Adrenal gland (tissue), 12 donors: ENCODE data around the gene STEAP3. TPM values are rescaled to one million over a fixed set of nuclear protein-coding genes. Genes with fewer than 3 reads are reported as not detected.

Experiments used
- DNase-seq, 7 donors: peaks; one replicate each; pipeline ENCODE4 v3.0.0-alpha.2; 2019 to 2020
- H3K27ac ChIP-seq, 5 donors: fragments of 200-600 bp; sonication (generic) in 4 of 5; 1 replicate in 3 of 5; 2 replicates in 2 of 5; pipeline versions ENCODE4 v1.5.1 to v1.8.0; 2016 to 2020; ENCODE audit warnings: mild to moderate bottlenecking in 1 of 5
- H3K27me3 ChIP-seq: fragments of 200-600 bp; 2 replicates; pipeline ENCODE4 v1.8.0; 2021
- H3K36me3 ChIP-seq, 2 donors: fragments of 200-600 bp; replicated peaks in 1 of 2; 1 replicate in 1 of 2; 2 replicates in 1 of 2; pipeline versions ENCODE4 v1.5.1 to v1.8.0; 2018 to 2022
- H3K4me1 ChIP-seq, 2 donors: fragments of 200-600 bp; replicated peaks in 1 of 2; 1 replicate in 1 of 2; 2 replicates in 1 of 2; pipeline versions ENCODE4 v1.5.1 to v1.8.0; 2018 to 2021
- H3K4me3 ChIP-seq, 4 donors: fragments of 200-600 bp; sonication (generic) in 3 of 4; one replicate each; pipeline ENCODE4 v1.5.1; 2016 to 2018
- H3K9me3 ChIP-seq, 3 donors: fragments of 200-600 bp; sonication (generic) in 1 of 3; replicated peaks in 1 of 3; 1 replicate in 2 of 3; 2 replicates in 1 of 3; pipeline versions ENCODE4 v1.5.1 to v1.8.0; 2016 to 2021
- POLR2A ChIP-seq, 2 donors: fragments of 450-650 bp; IDR thresholded peaks; one replicate each; pipeline ENCODE4 v1.6.1; 2017; ENCODE audit warnings: antibody characterized with exemption in 2 of 2, mild to moderate bottlenecking in 2 of 2, moderate library complexity in 1 of 2
- WGBS, 4 donors: extraction: QIAGEN DNeasy Blood & Tissue Kit in 2 of 4; methylation state at CpG; one replicate each; pipeline versions ENCODE4 v1.1.5 to v1.1.7; 2013 to 2017; 5-methylcytosine and 5-hydroxymethylcytosine counted together
- intact Hi-C, 2 donors: fragments of 100-400 bp; cut with DNase I; formaldehyde crosslinking; loops; one replicate each; pipeline versions ENCODE4 v1.14.1 to v1.15.0; 2022 to 2023
- polyA plus RNA-seq, 3 donors: library from polyadenylated mRNA; stranded (reverse); fragments of 200-250 nt in 2 of 3; fragments of 350-450 nt in 1 of 3; fragmentation: Illumina TruSeq in 1 of 3; extraction: RNeasy Lipid Tissue Mini Kit (QIAGEN cat#74804) in 1 of 3; gene quantifications; one replicate each; pipeline ENCODE4 v1.2.3, GENCODE V29; 2013 to 2014
- total RNA-seq, 9 donors: library from RNA; depleted of rRNA in 4 of 9; stranded (reverse); fragments of >200 nt in 4 of 9; fragments of 120-200 nt in 1 of 9; fragmentation: NEBNext Ultra II Directional in 1 of 9; extraction: Animal tissue kit (Norgen Biotek cat#: 25700) in 1 of 9; gene quantifications; one replicate each; pipeline versions ENCODE4 v1.1.0 to v1.2.4, GENCODE V29; 2013 to 2023
- TF ChIP-seq, protein P1 (sequence below), 6 experiments: fragments of 450-650 bp in 4 of 6; fragments of 200-600 bp in 2 of 6; sonication (generic) in 1 of 6; IDR thresholded peaks; 1 replicate in 5 of 6; 2 replicates in 1 of 6; pipeline versions ENCODE4 v1.5.1 to v1.8.0; 2016 to 2021; ENCODE audit warnings: antibody characterized with exemption in 6 of 6, mild to moderate bottlenecking in 2 of 6, moderate library complexity in 1 of 6
- donor health status: healthy with polysubstance abuse.
- donor health status: Bipolar disorder and iron deficiency.
- donor health status: DM: yes; HTN: yes; CAD: no.
- donor health status: DM: no; HTN: no; CAD: no.
- donor health status: DM: no; HTN: no; CAD: no.
- donor health status: DM: yes; HTN: yes; CAD: no.

The STEAP3 gene
- total and polyA plus RNA-seq, 12 donors: 1.3 to 48.2 (median 6.9) TPM

DNA sequence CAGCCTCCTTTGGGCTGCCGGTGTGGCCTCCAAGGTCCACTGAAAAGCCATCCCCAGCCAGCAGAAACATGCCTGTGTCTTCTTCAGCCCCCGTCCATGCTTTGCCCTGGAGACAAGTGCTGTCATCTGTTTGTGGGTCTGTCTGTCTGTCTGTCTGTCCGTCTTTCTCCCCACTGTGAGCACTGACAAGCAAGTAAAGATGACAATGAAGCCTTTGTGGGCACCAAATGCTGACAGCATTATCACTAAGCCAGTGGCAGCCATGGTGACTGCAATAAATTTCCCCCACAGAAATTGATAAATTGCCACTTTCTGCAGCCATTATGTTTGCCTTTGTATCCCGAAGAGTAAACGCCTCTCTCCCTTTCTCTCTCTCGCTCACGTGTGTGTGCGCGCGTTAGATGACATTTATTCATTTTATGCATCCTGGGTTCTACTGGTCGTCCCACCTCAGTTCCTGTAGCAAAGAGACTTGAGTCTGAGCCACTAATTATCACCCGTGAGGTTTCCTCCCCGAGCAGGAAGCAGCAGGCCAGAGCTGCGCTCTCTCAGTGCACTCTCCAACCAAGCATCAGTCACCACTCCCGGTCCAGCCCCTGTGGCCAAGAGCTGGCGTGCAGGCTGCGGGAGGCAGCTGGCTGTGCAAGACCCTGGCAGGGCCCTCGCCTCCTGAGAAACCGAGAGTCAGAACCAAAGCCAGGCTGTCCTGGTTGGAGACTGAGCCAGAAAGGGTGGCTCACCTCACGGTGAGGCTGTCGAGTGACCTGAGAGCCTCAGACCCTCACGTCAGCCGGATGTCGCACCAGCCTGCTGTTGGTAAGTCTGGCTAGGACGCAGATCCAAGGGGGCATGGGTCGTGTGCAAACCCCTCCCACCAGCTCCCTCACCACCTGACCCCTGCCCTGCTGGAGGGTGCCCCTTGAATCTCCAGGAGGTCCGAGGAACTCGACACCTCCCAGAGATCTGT lies 6.9 kb downstream of the STEAP3 start:
- Histone ChIP-seq H3K27ac (no peak overlapping the region), H3K4me1 (no peaks in the 10 kb centered on the region), H3K9me3 (no peaks in the 10 kb centered on the region), H3K36me3 (no peaks in the 10 kb centered on the region), H3K27me3 (no peaks in the 10 kb centered on the region), H3K4me3 (no peak overlapping the region)
- DNase-seq: no peak
- TF ChIP-seq, protein P1, sequence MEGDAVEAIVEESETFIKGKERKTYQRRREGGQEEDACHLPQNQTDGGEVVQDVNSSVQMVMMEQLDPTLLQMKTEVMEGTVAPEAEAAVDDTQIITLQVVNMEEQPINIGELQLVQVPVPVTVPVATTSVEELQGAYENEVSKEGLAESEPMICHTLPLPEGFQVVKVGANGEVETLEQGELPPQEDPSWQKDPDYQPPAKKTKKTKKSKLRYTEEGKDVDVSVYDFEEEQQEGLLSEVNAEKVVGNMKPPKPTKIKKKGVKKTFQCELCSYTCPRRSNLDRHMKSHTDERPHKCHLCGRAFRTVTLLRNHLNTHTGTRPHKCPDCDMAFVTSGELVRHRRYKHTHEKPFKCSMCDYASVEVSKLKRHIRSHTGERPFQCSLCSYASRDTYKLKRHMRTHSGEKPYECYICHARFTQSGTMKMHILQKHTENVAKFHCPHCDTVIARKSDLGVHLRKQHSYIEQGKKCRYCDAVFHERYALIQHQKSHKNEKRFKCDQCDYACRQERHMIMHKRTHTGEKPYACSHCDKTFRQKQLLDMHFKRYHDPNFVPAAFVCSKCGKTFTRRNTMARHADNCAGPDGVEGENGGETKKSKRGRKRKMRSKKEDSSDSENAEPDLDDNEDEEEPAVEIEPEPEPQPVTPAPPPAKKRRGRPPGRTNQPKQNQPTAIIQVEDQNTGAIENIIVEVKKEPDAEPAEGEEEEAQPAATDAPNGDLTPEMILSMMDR (IDR thresholded peaks at IDR 0.05): no peak
- TF ChIP-seq POLR2A (IDR thresholded peaks at IDR 0.05): no peak
- intact Hi-C loops: no loop called here
- WGBS, 4 donors: 81 to 85% (median 83%) methylated on average over 16 to 28 of the region's 28 CpGs

DNA sequence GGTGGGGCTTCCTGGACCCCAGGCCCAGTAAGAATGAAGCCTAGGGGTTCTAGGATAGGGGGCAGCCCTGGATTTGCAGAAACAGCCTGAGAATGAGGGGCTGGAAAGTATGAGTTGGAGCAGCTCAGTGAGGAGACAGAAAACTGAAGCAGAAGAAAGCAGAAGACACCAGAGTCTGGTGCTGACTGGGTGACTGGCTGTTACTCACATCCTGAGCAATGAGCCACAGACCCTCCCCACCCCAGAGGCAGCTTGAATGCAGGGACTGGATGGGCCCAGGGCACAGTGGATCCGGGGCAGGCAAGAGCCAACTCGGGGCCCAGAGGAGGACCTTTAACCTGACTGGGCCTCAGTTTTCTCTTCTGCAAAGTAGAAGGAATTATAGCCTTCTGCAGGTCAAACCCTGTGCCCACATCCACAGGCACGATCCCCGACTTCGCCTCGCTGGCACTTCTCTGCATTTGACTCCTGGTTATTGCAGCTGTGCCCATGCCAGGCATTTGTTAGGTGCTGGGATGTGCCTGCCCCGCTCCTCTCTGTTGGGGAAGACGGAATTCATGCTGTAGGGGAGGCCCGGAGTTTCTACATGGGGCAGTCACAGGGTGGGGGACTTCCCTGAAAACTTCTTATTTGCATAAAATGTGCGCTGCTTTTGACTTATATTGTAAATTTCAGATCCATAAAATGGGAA lies 8.5 kb downstream of the STEAP3 start:
- Histone ChIP-seq H3K9me3 (no peaks in the 10 kb centered on the region), H3K36me3 (no peaks in the 10 kb centered on the region), H3K27me3 (no peaks in the 10 kb centered on the region), H3K27ac (no peak overlapping the region), H3K4me3 (no peak overlapping the region), H3K4me1 (no peaks in the 10 kb centered on the region)
- WGBS, 4 donors: 92 to 94% (median 93%) methylated on average over 8 to 10 of the region's 10 CpGs
- TF ChIP-seq POLR2A (IDR thresholded peaks at IDR 0.05): no peak
- TF ChIP-seq, protein P1 (IDR thresholded peaks at IDR 0.05): no peak
- DNase-seq: no peak
- intact Hi-C loops: no loop called here

DNA sequence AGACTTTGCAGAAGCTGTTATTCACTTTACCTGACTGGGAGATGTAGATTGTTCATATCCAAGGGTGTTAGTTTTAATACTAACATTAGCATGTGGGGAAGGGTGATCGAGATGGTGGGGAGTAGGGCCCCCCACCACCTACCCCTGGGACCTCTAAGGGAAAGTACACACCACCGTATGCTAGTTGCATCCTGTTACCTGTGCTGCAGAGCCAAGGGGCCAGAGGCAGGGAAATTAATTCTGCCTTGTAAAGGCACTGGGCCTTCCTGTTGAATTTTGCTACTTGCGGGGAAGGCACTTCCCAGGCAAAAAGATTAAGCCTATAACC lies 9.0 kb downstream of the STEAP3 start:
- intact Hi-C loops: no loop called here
- Histone ChIP-seq H3K9me3 (no peaks in the 10 kb centered on the region), H3K4me1 (no peaks in the 10 kb centered on the region), H3K4me3 (no peak overlapping the region), H3K27me3 (no peaks in the 10 kb centered on the region), H3K36me3 (no peaks in the 10 kb centered on the region), H3K27ac (no peak overlapping the region)
- WGBS, 4 donors: 67 to 91% (median 87%) methylated on average over 3 of the region's 3 CpGs
- no peak for TF ChIP-seq POLR2A (IDR thresholded peaks at IDR 0.05)
- TF ChIP-seq, protein P1 (IDR thresholded peaks at IDR 0.05): no peak
- no peak for DNase-seq

DNA sequence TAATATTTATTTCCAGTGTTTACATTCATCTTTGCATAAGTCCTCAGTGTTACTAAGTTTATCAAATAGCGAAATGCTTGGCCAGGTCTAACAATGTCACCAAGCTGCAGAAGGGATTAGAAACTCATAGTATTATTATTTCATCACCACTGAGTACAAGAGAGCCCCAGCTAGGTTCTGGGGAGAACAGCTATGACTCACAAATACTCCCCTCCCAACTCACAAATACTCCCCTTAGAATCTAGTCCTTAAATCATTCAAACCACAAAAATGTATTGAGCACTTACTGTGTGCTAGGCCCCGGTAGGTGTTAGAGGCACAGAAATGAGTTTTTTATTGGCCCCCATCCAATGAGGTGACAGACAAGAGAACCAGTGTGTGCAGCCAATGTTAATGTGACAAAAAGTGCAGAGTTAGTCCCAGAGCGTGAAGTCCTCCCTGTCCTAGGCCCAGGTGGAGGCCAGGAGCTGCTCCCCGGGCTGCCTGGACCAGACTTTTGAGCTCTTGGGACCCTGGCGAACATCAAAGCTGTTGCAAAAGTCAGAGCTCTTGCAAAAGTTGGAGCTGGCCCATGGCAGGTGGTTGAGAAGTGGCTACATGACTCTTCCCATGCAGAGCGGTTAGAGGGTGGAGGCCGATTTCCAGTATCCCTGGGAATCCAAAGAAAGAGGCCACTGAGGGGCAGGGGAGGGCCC lies 9.8 kb downstream of the STEAP3 start:
- DNase-seq: no peak
- Histone ChIP-seq H3K27ac (no peak overlapping the region), H3K4me3 (no peak overlapping the region), H3K4me1 (no peaks in the 10 kb centered on the region), H3K9me3 (no peaks in the 10 kb centered on the region), H3K36me3 (no peaks in the 10 kb centered on the region), H3K27me3 (no peaks in the 10 kb centered on the region)
- WGBS, 4 donors: 94 to 98% (median 96%) methylated on average over 7 of the region's 7 CpGs
- intact Hi-C loops: no loop called here
- no peak for TF ChIP-seq POLR2A (IDR thresholded peaks at IDR 0.05)
- TF ChIP-seq, protein P1 (IDR thresholded peaks at IDR 0.05): no peak
